Measurements from ENCODE around the gene RINT1. TPM values are rescaled to one million over a fixed set of nuclear protein-coding genes. Genes with fewer than 3 reads are reported as not detected.
"Not testable (repeated sequence)": the region's sequence is repeated elsewhere in the genome, so short reads cannot be mapped to it uniquely, and the experiment has no call there.

The RINT1 gene
- total RNA-seq, 6 experiments from 2014 or later, result 7.2 to 10.6 (median 9.1) TPM

DNA sequence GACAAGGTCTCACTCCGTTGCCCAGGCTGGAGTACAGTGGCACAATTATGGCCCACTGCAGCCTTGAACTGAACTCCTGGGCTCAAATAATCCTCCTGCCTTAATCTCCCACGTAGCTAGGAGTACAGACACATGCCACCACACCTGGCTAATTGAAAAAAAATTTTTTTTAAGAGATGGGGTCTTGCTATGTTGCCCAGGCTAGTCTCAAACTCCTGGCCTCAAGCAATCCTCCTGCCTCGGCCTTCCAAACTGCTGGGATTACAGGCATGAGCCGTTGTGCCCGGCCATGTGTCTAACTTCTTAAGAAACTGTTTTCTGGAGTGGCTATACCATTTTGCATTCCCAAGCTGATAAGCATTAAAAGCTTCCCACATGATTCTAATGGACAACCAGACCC lies 58.8 kb downstream of the RINT1 start:
- no peaks in the 10 kb centered on the region for H3K9me3 ChIP-seq
- H3K4me3 ChIP-seq, result no peak overlapping the region
- 71% methylated on average over 5 of the region's 5 CpGs for whole genome bisulfite sequencing (ENCODE audit: insufficient coverage, low coverage, low lambda C conversion rate, missing lambda C conversion rate)
- DNase-seq, result no peak
- no peaks in the 10 kb centered on the region for H3K36me3 ChIP-seq
- intact Hi-C loops (cut with DNase I), result no loop called here
- H3K27ac ChIP-seq, result no peak overlapping the region
- no peak for TF ChIP-seq POLR2A (IDR thresholded peaks at IDR 0.05)
- TF ChIP-seq, protein P1, sequence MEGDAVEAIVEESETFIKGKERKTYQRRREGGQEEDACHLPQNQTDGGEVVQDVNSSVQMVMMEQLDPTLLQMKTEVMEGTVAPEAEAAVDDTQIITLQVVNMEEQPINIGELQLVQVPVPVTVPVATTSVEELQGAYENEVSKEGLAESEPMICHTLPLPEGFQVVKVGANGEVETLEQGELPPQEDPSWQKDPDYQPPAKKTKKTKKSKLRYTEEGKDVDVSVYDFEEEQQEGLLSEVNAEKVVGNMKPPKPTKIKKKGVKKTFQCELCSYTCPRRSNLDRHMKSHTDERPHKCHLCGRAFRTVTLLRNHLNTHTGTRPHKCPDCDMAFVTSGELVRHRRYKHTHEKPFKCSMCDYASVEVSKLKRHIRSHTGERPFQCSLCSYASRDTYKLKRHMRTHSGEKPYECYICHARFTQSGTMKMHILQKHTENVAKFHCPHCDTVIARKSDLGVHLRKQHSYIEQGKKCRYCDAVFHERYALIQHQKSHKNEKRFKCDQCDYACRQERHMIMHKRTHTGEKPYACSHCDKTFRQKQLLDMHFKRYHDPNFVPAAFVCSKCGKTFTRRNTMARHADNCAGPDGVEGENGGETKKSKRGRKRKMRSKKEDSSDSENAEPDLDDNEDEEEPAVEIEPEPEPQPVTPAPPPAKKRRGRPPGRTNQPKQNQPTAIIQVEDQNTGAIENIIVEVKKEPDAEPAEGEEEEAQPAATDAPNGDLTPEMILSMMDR (IDR thresholded peaks at IDR 0.05), result no peak
- no peaks in the 10 kb centered on the region for H3K27me3 ChIP-seq
- no peak for ATAC-seq
- peaks cover 0 to 4% (median 0%) of the 10 kb centered on the region in 4 donors for H3K4me1 ChIP-seq

DNA sequence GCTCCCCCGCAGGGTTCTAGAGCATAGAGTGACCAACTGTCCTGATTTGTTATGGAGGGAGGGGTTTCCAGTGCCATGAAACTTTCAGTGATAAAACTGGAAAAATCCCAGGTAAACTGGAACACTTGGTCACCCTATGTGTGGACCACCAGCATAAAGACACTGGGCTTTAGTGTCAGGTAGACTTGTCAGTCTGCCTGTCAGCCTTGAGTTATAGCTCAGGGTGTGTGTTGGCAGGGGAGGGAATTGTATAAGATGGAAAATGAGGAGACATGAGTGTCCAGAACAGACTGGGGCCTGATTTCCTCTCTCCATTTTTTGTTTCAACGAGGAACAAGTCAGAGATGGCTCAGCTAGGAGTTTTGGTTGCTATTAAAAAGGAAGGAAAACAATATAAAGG lies 59.5 kb downstream of the RINT1 start:
- Histone ChIP-seq H3K27me3 (no peaks in the 10 kb centered on the region), H3K27ac (no peak overlapping the region), H3K36me3 (no peaks in the 10 kb centered on the region), H3K9me3 (no peaks in the 10 kb centered on the region), H3K4me3 (no peak overlapping the region), H3K4me1 (peaks cover 0 to 4% (median 0%) of the 10 kb centered on the region in 4 donors)
- no peak for DNase-seq
- WGBS (ENCODE audit: insufficient coverage, low coverage, low lambda C conversion rate, missing lambda C conversion rate), result 56% methylated on average over 2 of the region's 2 CpGs
- ATAC-seq, result no peak
- no peak for TF ChIP-seq POLR2A (IDR thresholded peaks at IDR 0.05)
- TF ChIP-seq, protein P1 (IDR thresholded peaks at IDR 0.05), result no peak
- intact Hi-C loops (cut with DNase I), result no loop called here

DNA sequence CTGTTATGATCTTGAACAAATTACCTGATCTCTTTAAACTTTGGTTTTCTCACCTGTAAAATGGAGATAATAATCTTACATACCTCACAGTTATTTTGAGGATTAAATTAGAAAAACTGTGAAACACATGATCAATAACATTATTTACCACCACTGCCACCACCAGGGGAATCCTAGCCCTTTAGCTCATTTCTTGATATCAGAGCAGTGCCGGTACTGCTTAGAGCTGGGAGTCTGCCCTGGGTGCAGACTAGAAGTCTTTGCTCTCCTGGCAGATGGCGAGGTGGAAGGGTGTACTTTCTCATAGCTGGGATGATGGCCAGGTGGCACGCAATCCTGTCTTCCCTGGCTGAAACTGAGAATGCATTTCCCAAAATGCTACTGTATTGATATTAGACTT lies 62.0 kb downstream of the RINT1 start:
- Histone ChIP-seq H3K36me3 (no peaks in the 10 kb centered on the region), H3K4me3 (no peak overlapping the region), H3K4me1 (peaks cover 0 to 4% (median 0%) of the 10 kb centered on the region in 4 donors), H3K27me3 (no peaks in the 10 kb centered on the region), H3K9me3 (no peaks in the 10 kb centered on the region), H3K27ac (no peak overlapping the region)
- ATAC-seq, result peak; percentile 72 to 87 (median 74)
- intact Hi-C loops (cut with DNase I), result no loop called here
- TF ChIP-seq, protein P1 (IDR thresholded peaks at IDR 0.05), result peak in 1 of 4 donors; percentile 4
- no peak for TF ChIP-seq POLR2A (IDR thresholded peaks at IDR 0.05)
- WGBS (ENCODE audit: insufficient coverage, low coverage, low lambda C conversion rate, missing lambda C conversion rate), result 22% methylated on average over 3 of the region's 3 CpGs
- DNase-seq, result peak; percentile 29 to 68 (median 65)

DNA sequence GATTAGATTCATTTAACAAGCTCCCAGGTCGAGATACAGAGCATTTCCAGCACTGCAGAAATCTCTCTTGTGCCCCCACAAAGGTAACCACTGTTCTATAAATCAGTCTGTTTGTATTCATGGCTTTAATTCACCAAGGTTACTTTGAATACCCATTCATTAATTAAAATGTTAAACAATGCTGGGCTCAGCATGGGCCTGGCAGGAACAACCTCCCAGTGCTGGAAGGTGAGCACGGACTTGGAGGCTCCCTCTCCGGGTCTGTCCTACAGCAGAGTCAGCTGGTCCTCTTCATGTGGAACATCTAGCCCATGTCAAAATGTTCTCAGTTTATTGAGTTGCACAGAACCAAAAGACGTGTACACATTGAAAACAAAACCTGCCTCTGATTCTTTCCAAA lies 64.9 kb downstream of the RINT1 start:
- no peaks in the 10 kb centered on the region for H3K9me3 ChIP-seq
- H3K4me3 ChIP-seq, result no peak overlapping the region
- intact Hi-C loops (cut with DNase I), result no loop called here
- H3K27me3 ChIP-seq, result no peaks in the 10 kb centered on the region
- WGBS (ENCODE audit: insufficient coverage, low coverage, low lambda C conversion rate, missing lambda C conversion rate), result 58% methylated on average over 4 of the region's 4 CpGs
- H3K4me1 ChIP-seq, result peaks cover 0 to 4% (median 0%) of the 10 kb centered on the region in 4 donors
- TF ChIP-seq POLR2A (IDR thresholded peaks at IDR 0.05), result no peak
- TF ChIP-seq, protein P1 (IDR thresholded peaks at IDR 0.05), result no peak
- no peak for DNase-seq
- H3K36me3 ChIP-seq, result no peaks in the 10 kb centered on the region
- H3K27ac ChIP-seq, result no peak overlapping the region
- no peak for ATAC-seq

DNA sequence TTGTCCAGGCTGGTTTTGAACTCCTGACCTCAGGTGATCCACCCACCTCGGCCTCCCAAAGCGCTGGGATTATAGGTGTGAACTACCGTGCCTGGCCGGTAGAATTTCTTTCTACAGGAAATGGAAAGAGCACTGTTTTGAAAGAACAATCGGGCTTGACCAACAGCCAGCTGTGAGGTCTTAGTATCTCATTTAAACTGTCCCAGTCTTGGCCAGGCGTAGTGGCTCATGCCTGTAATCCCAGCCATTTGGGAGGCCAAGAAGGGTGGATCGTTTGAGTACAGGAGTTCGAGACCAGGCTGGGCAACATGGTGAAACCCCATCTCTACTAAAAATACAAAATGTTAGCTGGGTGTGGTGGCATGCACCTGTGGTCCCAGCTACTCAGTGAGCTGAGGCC lies 67.1 kb downstream of the RINT1 start:
- H3K9me3 ChIP-seq; H3K4me3 ChIP-seq; H3K4me1 ChIP-seq; ATAC-seq; DNase-seq; H3K27me3 ChIP-seq; intact Hi-C loops (cut with DNase I); H3K27ac ChIP-seq; H3K36me3 ChIP-seq: not testable (repeated sequence)
- 48% methylated on average over 2 of the region's 8 CpGs for WGBS (ENCODE audit: insufficient coverage, low coverage, low lambda C conversion rate, missing lambda C conversion rate)

All from right lobe of liver (tissue), 6 donors.